ENCODE results near the gene OLFM1.
"Not testable (repeated sequence)": the region's sequence is repeated elsewhere in the genome, so short reads cannot be mapped to it uniquely, and the experiment has no call there.

The OLFM1 gene

DNA sequence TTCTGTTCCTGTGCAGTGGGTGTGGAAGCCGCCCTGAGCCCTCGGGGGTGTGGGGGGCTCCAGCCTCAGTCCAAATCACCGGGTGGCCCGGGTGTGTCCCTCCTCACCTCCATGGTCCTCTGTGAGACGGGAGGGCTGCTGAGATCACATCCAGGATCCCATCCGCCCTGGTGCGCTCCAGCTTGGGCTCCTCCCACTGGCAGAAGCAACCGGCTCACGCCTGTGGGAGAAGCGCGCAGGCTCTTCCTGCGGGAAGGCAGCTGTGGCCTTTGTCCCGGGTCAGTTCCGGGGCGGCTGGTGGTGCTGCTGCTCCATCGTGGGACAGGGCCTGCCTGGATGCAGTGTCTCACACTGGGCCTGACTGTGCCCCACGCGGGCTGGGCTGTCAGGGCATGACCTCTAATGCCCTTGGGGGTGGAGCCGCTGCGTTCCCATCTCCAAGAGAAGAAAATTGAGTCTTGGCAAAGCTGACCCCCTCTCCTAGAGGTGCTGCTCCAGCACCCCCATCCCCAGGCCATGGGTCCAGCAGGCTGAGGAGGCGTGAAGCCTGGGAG lies 18.5 kb downstream of the OLFM1 start:
- Histone ChIP-seq H3K4me1 (ENCODE audit: control insufficient read depth, low read depth, low read length) (peaks cover 7% of the 10 kb centered on the region), H3K27ac (ENCODE audit: low read length) (no peak overlapping the region), H3K9ac (ENCODE audit: low read length) (no peak overlapping the region), H3K4me3 (ENCODE audit: low read length) (no peak overlapping the region), H3K9me3 (ENCODE audit: control insufficient read depth, low read depth, low read length) (no peaks in the 10 kb centered on the region), H3K27me3 (ENCODE audit: control insufficient read depth, insufficient read depth, low read length) (no peaks in the 10 kb centered on the region), H3K36me3 (ENCODE audit: control insufficient read depth, low read depth, low read length) (peaks cover 3% of the 10 kb centered on the region)

DNA sequence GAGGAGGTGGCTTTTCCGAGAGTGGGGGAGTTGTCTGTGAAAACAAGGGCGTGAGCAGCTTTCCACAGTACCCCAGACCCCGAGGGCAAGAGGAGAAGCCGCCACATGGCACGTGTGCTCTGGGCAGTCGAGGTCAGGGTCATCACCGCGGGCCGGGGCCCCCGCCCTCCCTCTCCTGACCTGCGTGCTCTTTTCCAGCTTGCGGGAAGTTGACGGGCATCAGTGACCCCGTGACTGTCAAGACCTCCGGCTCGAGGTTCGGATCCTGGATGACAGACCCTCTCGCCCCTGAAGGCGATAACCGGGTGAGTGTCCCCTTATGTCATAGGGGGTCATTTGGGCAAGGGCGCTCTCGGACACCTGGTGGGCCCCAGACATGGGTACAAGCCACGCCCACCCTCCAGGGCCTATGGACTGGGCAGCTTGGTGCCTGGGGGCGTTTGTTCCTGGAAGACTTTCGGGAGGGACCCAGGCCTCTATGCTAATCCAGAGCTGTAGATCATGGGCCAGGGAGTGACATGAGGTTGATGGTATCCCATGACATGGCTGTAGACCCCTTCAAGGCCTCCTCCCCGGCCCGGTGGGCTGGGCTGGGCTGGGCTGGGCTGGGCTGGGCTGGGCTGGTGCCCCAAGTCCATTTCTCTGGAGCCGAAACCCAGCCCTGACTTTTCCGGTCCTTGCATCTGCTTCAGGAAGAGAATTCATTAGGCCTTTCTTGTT lies 19.2 kb downstream of the OLFM1 start:
- Histone ChIP-seq H3K27me3 (ENCODE audit: control insufficient read depth, insufficient read depth, low read length) (no peaks in the 10 kb centered on the region), H3K36me3 (ENCODE audit: control insufficient read depth, low read depth, low read length) (peaks cover 3% of the 10 kb centered on the region), H3K9ac (ENCODE audit: low read length) (no peak overlapping the region), H3K4me1 (ENCODE audit: control insufficient read depth, low read depth, low read length) (peaks cover 7% of the 10 kb centered on the region), H3K27ac (ENCODE audit: low read length) (no peak overlapping the region), H3K4me3 (ENCODE audit: low read length) (no peak overlapping the region), H3K9me3 (ENCODE audit: control insufficient read depth, low read depth, low read length) (no peaks in the 10 kb centered on the region)

DNA sequence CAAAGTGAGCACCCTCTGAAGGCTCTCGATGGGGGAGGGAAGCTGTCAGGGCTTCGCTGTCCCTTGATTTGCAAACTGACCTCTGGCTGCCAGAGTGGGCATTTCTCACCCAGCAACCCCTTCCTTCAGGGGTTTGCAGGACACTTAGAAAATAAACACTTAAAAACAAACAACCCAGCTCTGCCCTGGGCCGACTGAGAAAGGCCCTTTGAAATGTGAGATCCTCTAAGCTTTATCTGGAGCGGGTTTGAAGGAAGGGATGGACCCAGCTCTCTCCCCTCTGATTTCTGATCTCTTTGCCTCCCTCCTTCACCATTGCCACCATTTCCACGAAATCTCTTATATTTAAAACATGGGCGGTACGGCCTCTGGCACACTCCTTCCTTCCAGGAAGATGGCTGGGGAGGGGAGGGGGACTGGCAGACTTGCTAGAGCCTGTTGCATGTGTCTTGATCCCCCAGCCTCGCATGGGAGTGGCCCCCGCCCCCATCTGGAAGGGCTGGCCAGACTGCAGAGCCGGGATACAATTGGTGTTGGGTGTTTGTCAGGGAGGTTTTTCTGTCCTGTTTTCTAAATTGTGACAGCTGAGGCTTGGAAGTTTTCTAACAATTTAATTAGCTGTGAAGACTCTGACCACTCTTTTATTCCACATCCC lies 20.2 kb downstream of the OLFM1 start:
- peaks cover 7% of the 10 kb centered on the region for H3K4me1 ChIP-seq (ENCODE audit: control insufficient read depth, low read depth, low read length)
- peaks cover 3% of the 10 kb centered on the region for H3K36me3 ChIP-seq (ENCODE audit: control insufficient read depth, low read depth, low read length)
- H3K27me3 ChIP-seq (ENCODE audit: control insufficient read depth, insufficient read depth, low read length): no peaks in the 10 kb centered on the region
- H3K27ac ChIP-seq (ENCODE audit: low read length): no peak overlapping the region
- H3K4me3 ChIP-seq (ENCODE audit: low read length): no peak overlapping the region
- H3K9me3 ChIP-seq (ENCODE audit: control insufficient read depth, low read depth, low read length): no peaks in the 10 kb centered on the region
- H3K9ac ChIP-seq (ENCODE audit: low read length): no peak overlapping the region

DNA sequence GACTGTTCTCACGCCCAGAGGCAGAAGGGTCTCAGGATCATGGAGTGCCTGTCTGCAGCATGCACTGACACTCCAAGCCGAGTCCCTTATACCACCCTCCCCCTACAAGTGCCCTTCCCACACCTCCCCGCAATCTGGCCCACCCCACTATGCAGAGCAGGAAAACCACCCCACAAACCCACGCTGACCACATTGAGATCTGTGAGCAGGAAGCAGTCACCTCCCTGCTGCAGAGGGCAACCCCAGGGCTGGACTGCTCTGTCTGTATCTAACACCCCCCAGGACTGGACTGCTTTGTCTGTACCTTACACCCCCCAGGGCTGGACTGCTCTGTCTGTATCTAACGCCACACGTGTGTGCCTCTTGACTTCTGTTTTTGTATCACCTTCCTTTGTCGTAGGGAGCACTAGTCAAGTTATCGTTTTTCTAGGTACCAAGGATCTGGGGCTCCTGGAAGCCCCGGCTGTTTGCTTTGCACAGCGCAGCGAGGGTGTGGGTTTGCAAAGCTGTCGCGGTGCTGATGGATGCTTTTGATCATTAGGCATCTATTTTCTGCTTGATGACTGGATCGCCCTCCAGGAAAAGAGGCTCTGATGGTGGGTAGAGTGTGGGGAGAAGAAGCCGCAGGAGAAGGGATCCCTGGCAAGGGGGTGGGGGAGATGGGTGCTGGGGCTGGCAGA lies 21.5 kb downstream of the OLFM1 start:
- H3K27ac ChIP-seq (ENCODE audit: low read length): no peak overlapping the region
- H3K4me3 ChIP-seq (ENCODE audit: low read length): no peak overlapping the region
- H3K9me3 ChIP-seq (ENCODE audit: control insufficient read depth, low read depth, low read length): no peaks in the 10 kb centered on the region
- H3K4me1 ChIP-seq (ENCODE audit: control insufficient read depth, low read depth, low read length): peaks cover 7% of the 10 kb centered on the region
- H3K36me3 ChIP-seq (ENCODE audit: control insufficient read depth, low read depth, low read length): peaks cover under 1% of the 10 kb centered on the region
- no peak overlapping the region for H3K9ac ChIP-seq (ENCODE audit: low read length)
- H3K27me3 ChIP-seq (ENCODE audit: control insufficient read depth, insufficient read depth, low read length): no peaks in the 10 kb centered on the region

DNA sequence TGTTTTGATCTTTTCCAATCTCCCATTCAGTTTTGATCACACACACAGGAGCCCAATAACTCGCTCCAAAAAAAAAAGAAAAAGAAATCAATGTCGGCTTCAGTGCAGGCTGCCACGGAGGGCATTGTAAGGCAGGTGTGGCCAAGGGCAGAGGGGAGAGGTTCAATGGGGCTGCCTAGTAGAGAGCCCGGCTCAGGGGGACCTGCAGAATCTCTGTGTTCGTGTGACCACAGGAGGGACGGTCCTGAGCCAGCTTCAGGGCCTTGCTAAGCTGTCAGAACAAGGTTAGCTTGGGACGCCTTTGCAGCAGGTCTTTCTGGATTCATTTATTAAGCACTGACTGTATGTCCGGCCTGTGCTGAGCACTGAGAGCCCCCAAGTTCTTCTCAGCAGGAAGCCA lies 22.2 kb downstream of the OLFM1 start:
- no peaks in the 10 kb centered on the region for H3K36me3 ChIP-seq (ENCODE audit: control insufficient read depth, low read depth, low read length)
- no peaks in the 10 kb centered on the region for H3K9me3 ChIP-seq (ENCODE audit: control insufficient read depth, low read depth, low read length)
- no peak overlapping the region for H3K9ac ChIP-seq (ENCODE audit: low read length)
- no peaks in the 10 kb centered on the region for H3K27me3 ChIP-seq (ENCODE audit: control insufficient read depth, insufficient read depth, low read length)
- no peak overlapping the region for H3K27ac ChIP-seq (ENCODE audit: low read length)
- H3K4me1 ChIP-seq (ENCODE audit: control insufficient read depth, low read depth, low read length): peaks cover 7% of the 10 kb centered on the region
- no peak overlapping the region for H3K4me3 ChIP-seq (ENCODE audit: low read length)

DNA sequence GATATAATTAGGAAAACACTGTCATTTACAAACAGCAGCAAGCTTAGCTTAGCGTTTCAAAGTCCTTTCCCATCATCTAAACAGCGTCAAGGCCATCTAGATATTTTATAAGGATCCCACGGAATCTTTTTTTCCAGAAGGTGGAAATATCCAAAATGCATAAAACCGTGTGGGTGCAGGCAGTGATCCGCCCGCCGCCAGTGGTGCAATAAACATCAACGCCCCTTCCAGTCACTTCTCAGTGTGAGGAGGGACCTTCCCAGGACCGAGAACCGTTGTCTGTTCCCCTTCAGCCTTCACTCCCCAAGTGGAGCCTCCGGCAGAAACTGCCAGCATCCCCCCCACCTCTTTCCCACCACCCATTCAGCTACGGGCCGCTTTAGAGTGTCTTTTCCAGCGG lies 22.9 kb downstream of the OLFM1 start:
- H3K9me3 ChIP-seq (ENCODE audit: control insufficient read depth, low read depth, low read length): no peaks in the 10 kb centered on the region

DNA sequence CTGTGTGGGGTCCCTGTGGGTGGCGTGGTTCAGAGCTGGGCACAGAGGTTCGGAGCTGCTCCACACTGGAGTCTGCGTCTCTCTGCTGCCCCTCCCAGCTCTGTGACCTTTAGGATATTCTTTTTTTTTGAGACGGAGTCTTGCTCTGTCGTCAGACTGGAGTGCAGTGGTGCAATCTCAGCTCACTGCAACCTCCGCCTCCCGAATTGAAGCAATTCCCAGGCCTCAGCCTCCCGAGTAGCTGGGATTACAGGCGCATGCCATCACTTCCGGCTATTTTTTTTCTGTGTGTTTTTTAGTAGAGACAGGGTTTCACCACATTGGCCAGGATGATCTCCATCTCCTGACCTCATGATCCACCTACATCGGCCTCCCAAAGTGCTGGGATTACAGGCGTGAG lies 24.1 kb downstream of the OLFM1 start:
- H3K4me1 ChIP-seq (ENCODE audit: control insufficient read depth, low read depth, low read length); H3K4me3 ChIP-seq (ENCODE audit: low read length); H3K27me3 ChIP-seq (ENCODE audit: control insufficient read depth, insufficient read depth, low read length); H3K27ac ChIP-seq (ENCODE audit: low read length); H3K9ac ChIP-seq (ENCODE audit: low read length); H3K9me3 ChIP-seq (ENCODE audit: control insufficient read depth, low read depth, low read length); H3K36me3 ChIP-seq (ENCODE audit: control insufficient read depth, low read depth, low read length): not testable (repeated sequence)

More for the DNA sequence above, 22.9 kb downstream of the OLFM1 start:
- peaks cover 7% of the 10 kb centered on the region for H3K4me1 ChIP-seq (ENCODE audit: control insufficient read depth, low read depth, low read length)
- H3K27me3 ChIP-seq (ENCODE audit: control insufficient read depth, insufficient read depth, low read length): no peaks in the 10 kb centered on the region
- no peak overlapping the region for H3K27ac ChIP-seq (ENCODE audit: low read length)
- H3K4me3 ChIP-seq (ENCODE audit: low read length): no peak overlapping the region
- no peak overlapping the region for H3K9ac ChIP-seq (ENCODE audit: low read length)
- no peaks in the 10 kb centered on the region for H3K36me3 ChIP-seq (ENCODE audit: control insufficient read depth, low read depth, low read length)

DNA sequence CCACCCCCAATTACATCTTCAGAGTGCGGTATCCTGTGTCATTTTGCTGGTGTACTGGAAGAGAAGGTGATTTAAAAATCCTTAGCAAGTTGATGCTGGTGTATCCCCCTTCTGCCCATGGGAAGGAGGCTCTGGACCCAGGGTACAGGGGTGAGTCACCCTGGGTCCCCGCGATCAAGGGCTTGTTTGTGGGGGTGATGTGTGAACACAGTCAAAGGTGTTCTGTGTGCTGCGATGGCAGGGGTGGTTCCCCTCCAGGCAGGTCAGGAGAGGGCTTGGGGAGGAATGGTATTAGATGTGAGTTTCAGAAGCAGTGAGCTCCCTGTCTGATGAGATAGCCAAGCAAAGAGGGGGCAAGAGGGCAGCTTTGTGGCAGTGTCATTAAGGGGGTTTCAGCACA lies 28.9 kb downstream of the OLFM1 start:
- H3K9me3 ChIP-seq (ENCODE audit: control insufficient read depth, low read depth, low read length): no peaks in the 10 kb centered on the region
- no peaks in the 10 kb centered on the region for H3K27me3 ChIP-seq (ENCODE audit: control insufficient read depth, insufficient read depth, low read length)
- H3K36me3 ChIP-seq (ENCODE audit: control insufficient read depth, low read depth, low read length): peaks cover 11% of the 10 kb centered on the region
- H3K4me3 ChIP-seq (ENCODE audit: low read length): no peak overlapping the region
- H3K9ac ChIP-seq (ENCODE audit: low read length): no peak overlapping the region
- no peaks in the 10 kb centered on the region for H3K4me1 ChIP-seq (ENCODE audit: control insufficient read depth, low read depth, low read length)
- no peak overlapping the region for H3K27ac ChIP-seq (ENCODE audit: low read length)

DNA sequence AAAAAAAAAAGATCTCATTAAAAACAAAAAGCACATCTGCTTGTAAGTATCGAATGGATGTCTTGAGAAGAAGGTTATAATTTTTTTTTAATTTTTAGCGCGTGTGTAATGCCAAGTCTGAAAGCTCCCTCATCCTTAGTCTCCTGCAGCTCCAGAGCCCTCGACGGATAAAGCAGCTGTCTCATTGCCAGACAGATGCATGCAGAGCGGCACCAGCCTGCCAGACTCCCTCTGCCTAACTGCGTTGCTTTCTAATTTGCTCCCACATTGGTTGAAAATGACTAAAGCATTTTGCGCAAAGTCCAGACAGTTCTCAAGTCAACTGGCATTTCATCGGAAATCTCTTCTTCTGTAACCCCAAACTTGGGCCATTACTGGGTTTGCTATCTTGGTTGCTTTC lies 29.4 kb downstream of the OLFM1 start:
- Histone ChIP-seq H3K27ac (ENCODE audit: low read length) (no peak overlapping the region), H3K9me3 (ENCODE audit: control insufficient read depth, low read depth, low read length) (no peaks in the 10 kb centered on the region), H3K36me3 (ENCODE audit: control insufficient read depth, low read depth, low read length) (peaks cover 11% of the 10 kb centered on the region), H3K4me3 (ENCODE audit: low read length) (no peak overlapping the region), H3K4me1 (ENCODE audit: control insufficient read depth, low read depth, low read length) (no peaks in the 10 kb centered on the region), H3K27me3 (ENCODE audit: control insufficient read depth, insufficient read depth, low read length) (no peaks in the 10 kb centered on the region), H3K9ac (ENCODE audit: low read length) (no peak overlapping the region)

DNA sequence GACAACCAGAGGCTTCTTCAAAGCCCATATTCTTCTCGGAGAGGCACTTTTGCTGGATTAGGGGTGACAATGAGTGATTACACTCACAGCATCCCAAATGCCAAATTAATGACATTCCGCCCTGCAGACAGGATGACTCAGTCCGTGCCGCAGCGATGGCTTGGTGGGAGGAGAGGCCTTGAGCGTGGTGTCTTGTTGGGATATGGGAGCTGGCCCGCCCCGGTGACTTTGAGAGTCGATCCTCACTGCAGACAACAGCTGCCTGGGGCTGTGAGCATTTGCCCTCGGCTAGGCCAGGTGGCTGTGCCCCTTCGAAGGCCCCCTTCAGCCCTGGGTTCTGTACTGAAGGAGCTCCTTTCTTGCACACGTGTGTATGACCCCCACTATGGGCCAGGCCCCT lies 29.8 kb downstream of the OLFM1 start:
- Histone ChIP-seq H3K36me3 (ENCODE audit: control insufficient read depth, low read depth, low read length) (peaks cover 11% of the 10 kb centered on the region), H3K9me3 (ENCODE audit: control insufficient read depth, low read depth, low read length) (no peaks in the 10 kb centered on the region), H3K4me1 (ENCODE audit: control insufficient read depth, low read depth, low read length) (no peaks in the 10 kb centered on the region), H3K27ac (ENCODE audit: low read length) (no peak overlapping the region), H3K4me3 (ENCODE audit: low read length) (no peak overlapping the region), H3K27me3 (ENCODE audit: control insufficient read depth, insufficient read depth, low read length) (no peaks in the 10 kb centered on the region), H3K9ac (ENCODE audit: low read length) (no peak overlapping the region)

DNA sequence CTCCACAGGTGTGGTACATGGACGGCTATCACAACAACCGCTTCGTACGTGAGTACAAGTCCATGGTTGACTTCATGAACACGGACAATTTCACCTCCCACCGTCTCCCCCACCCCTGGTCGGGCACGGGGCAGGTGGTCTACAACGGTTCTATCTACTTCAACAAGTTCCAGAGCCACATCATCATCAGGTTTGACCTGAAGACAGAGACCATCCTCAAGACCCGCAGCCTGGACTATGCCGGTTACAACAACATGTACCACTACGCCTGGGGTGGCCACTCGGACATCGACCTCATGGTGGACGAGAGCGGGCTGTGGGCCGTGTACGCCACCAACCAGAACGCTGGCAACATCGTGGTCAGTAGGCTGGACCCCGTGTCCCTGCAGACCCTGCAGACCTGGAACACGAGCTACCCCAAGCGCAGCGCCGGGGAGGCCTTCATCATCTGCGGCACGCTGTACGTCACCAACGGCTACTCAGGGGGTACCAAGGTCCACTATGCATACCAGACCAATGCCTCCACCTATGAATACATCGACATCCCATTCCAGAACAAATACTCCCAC lies 32.1 kb downstream of the OLFM1 start:
- Histone ChIP-seq H3K4me1 (ENCODE audit: control insufficient read depth, low read depth, low read length) (no peaks in the 10 kb centered on the region), H3K27ac (ENCODE audit: low read length) (no peak overlapping the region), H3K9ac (ENCODE audit: low read length) (no peak overlapping the region), H3K9me3 (ENCODE audit: control insufficient read depth, low read depth, low read length) (no peaks in the 10 kb centered on the region), H3K4me3 (ENCODE audit: low read length) (no peak overlapping the region), H3K27me3 (ENCODE audit: control insufficient read depth, insufficient read depth, low read length) (no peaks in the 10 kb centered on the region), H3K36me3 (ENCODE audit: control insufficient read depth, low read depth, low read length) (peaks cover 11% of the 10 kb centered on the region)

Measured in iPS-18a (cell line).